ENCODE measurements around the gene ANGEL2. TPM values are rescaled to one million over a fixed set of nuclear protein-coding genes. Genes with fewer than 3 reads are reported as not detected.
"Not testable (repeated sequence)": the region's sequence is repeated elsewhere in the genome, so short reads cannot be mapped to it uniquely, and the experiment has no call there.

Gene ANGEL2
- total RNA-seq, 6 experiments from 2014 or later = 12.1 to 23.2 (median 15.2) TPM

DNA sequence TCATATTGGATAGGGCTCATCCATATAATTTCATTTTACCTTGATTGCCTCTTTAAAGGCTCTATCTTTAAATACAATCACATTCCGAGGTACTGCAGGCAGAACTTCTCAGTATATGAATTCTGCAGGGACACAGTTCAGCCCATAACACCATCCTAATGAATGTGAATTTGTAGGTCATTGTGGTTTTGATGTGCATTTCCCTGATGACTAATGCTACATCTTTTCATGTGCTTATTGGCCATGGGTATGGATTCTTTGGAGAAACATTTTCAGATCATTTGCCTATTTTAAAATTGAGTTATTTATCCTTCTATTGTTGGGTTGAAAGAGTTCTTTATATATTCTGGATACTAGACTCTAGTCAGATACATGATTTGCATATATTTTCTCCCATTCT is 25.8 kb upstream of the ANGEL2 start:
- ATAC-seq (no peak), DNase-seq (no peak)
- Histone ChIP-seq H3K9me3 (no peaks in the 10 kb centered on the region), H3K27ac (no peak overlapping the region), H3K4me1 (no peaks in the 10 kb centered on the region), H3K4me3 (no peak overlapping the region), H3K27me3 (no peaks in the 10 kb centered on the region), H3K36me3 (no peaks in the 10 kb centered on the region)
- TF ChIP-seq, protein P1, sequence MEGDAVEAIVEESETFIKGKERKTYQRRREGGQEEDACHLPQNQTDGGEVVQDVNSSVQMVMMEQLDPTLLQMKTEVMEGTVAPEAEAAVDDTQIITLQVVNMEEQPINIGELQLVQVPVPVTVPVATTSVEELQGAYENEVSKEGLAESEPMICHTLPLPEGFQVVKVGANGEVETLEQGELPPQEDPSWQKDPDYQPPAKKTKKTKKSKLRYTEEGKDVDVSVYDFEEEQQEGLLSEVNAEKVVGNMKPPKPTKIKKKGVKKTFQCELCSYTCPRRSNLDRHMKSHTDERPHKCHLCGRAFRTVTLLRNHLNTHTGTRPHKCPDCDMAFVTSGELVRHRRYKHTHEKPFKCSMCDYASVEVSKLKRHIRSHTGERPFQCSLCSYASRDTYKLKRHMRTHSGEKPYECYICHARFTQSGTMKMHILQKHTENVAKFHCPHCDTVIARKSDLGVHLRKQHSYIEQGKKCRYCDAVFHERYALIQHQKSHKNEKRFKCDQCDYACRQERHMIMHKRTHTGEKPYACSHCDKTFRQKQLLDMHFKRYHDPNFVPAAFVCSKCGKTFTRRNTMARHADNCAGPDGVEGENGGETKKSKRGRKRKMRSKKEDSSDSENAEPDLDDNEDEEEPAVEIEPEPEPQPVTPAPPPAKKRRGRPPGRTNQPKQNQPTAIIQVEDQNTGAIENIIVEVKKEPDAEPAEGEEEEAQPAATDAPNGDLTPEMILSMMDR (IDR thresholded peaks at IDR 0.05) = no peak
- no peak for TF ChIP-seq POLR2A (IDR thresholded peaks at IDR 0.05)
- 55% methylated on average over 1 of the region's 1 CpG for WGBS (ENCODE audit: insufficient coverage, low coverage, low lambda C conversion rate, missing lambda C conversion rate)
- intact Hi-C loops (cut with DNase I) = no loop called here

DNA sequence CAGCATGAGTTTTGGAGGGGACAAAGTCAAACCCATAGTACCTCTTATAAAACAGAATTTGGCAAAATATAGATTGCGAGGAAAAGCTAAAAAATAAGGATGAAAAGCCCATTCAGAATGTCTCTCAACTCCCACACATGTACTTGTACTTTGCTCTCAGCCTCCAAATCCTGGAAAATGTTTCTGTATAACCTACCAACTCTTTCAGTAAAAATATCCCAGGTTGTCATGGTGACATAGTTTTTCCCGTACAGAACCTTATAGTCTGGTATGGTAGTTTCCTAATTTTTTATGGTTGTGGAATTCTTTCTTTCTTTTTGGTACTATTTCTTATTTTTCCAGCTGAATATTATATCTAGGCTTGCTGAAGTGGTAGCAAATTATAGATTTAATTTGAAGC is 19.9 kb upstream of the ANGEL2 start:
- ATAC-seq = no peak
- WGBS (ENCODE audit: insufficient coverage, low coverage, low lambda C conversion rate, missing lambda C conversion rate) = 67% methylated on average over 2 of the region's 2 CpGs
- intact Hi-C loops (cut with DNase I) = no loop called here

GRCh38 chr1:213034713-213035112 is 19.0 kb upstream of the ANGEL2 start:
- no peak for TF ChIP-seq POLR2A (IDR thresholded peaks at IDR 0.05)
- TF ChIP-seq, protein P1 (IDR thresholded peaks at IDR 0.05) = no peak
- Histone ChIP-seq H3K27ac (no peak overlapping the region), H3K36me3 (no peaks in the 10 kb centered on the region), H3K27me3 (no peaks in the 10 kb centered on the region), H3K9me3 (no peaks in the 10 kb centered on the region), H3K4me3 (no peak overlapping the region), H3K4me1 (no peaks in the 10 kb centered on the region)
- no CpG with 5 or more reads among the region's 1 CpG for WGBS (ENCODE audit: insufficient coverage, low coverage, low lambda C conversion rate, missing lambda C conversion rate)
- intact Hi-C loops (cut with DNase I) = no loop called here
- no peak for DNase-seq
- ATAC-seq = no peak

More for the DNA sequence above, 19.9 kb upstream of the ANGEL2 start:
- TF ChIP-seq, protein P1 (IDR thresholded peaks at IDR 0.05) = no peak
- TF ChIP-seq POLR2A (IDR thresholded peaks at IDR 0.05) = no peak
- Histone ChIP-seq H3K9me3 (no peaks in the 10 kb centered on the region), H3K27ac (no peak overlapping the region), H3K4me3 (no peak overlapping the region), H3K4me1 (no peaks in the 10 kb centered on the region), H3K36me3 (no peaks in the 10 kb centered on the region), H3K27me3 (no peaks in the 10 kb centered on the region)
- no peak for DNase-seq

- no peaks in the 10 kb centered on the region for H3K36me3 ChIP-seq
- DNase-seq (no peak), ATAC-seq (no peak)
- H3K27me3 ChIP-seq = no peaks in the 10 kb centered on the region
- intact Hi-C loops (cut with DNase I) = no loop called here
- no peaks in the 10 kb centered on the region for H3K4me1 ChIP-seq
- no peak overlapping the region for H3K4me3 ChIP-seq
- TF ChIP-seq, protein P1 (IDR thresholded peaks at IDR 0.05) = no peak
- TF ChIP-seq POLR2A (IDR thresholded peaks at IDR 0.05) = no peak
- no peaks in the 10 kb centered on the region for H3K9me3 ChIP-seq
- no peak overlapping the region for H3K27ac ChIP-seq
Measured at GRCh38 chr1:213032651-213033050, 17.0 kb upstream of the ANGEL2 start.

GRCh38 chr1:213027024-213027423 is 11.4 kb upstream of the ANGEL2 start:
- H3K27ac ChIP-seq; H3K27me3 ChIP-seq; H3K36me3 ChIP-seq; H3K4me1 ChIP-seq; H3K9me3 ChIP-seq; intact Hi-C loops (cut with DNase I); H3K4me3 ChIP-seq; DNase-seq; ATAC-seq: not testable (repeated sequence)
- WGBS (ENCODE audit: insufficient coverage, low coverage, low lambda C conversion rate, missing lambda C conversion rate) = 67% methylated on average over 2 of the region's 3 CpGs
